Measurements from ENCODE around the gene SLC25A21.

DNA sequence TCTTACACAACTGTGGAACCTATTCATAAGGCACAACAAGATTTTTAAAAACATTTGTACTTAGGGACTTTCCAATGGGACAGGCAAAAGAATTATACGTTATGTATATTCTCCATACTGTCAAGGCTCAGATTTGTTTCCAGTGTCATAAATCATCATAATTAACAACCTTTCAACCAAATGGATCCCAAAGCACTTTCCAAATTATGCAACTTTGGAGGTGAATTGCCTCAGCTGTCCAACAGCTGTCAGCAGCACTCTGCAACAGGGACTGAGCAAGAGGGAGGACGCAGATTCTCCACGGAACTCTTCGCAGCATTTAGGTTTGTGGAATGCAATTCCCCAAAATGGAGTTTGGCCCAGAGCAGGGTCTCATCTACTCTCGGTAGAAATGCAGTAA lies 324.2 kb downstream of the SLC25A21 start:
- no peak for TF ChIP-seq CTCF (IDR thresholded peaks at IDR 0.05)
- TF ChIP-seq EP300 (IDR thresholded peaks at IDR 0.05; ENCODE audit: low read depth): no peak
